ENCODE results near the gene GRAMD4.

GRCh38 chr22:46674906-46675305 lies 54.7 kb downstream of the GRAMD4 start:
- TF ChIP-seq CTCF (IDR thresholded peaks at IDR 0.05 in 8 of 11, conservative IDR thresholded peaks at IDR 0.05 in 3 of 11) (no peak), POLR2AphosphoS5 (IDR thresholded peaks at IDR 0.05) (no peak)
